Loucy (cell line): ENCODE results near the gene LRRC56.

Experiments used
- H2AFZ ChIP-seq: fragments of 200-600 bp; sonication (generic); 2 replicates; pipeline ENCODE4 v1.6.0; 2016; ENCODE audit warnings: antibody characterized with exemption, mild to moderate bottlenecking, low read length, moderate library complexity
- H3F3A ChIP-seq: fragments of 200-600 bp; 2 replicates; pipeline ENCODE4 v1.6.0; 2016; ENCODE audit warnings: antibody characterized with exemption, low read depth, mild to moderate bottlenecking
- H3K27me3 ChIP-seq: fragments of 200-600 bp; sonication (generic); 2 replicates; pipeline ENCODE4 v1.6.1; 2014; ENCODE audit warnings: low read length, mild to moderate bottlenecking; ENCODE audit not compliant: insufficient read depth, poor library complexity, severe bottlenecking
- H3K36me3 ChIP-seq: fragments of 200-600 bp; sonication (generic); 2 replicates; pipeline ENCODE4 v1.6.1; 2016; ENCODE audit warnings: low read length; ENCODE audit not compliant: insufficient read depth
- H3K4me1 ChIP-seq: fragments of 200-600 bp; sonication (generic); 2 replicates; pipeline ENCODE4 v1.5.1; 2014; ENCODE audit warnings: low read length, mild to moderate bottlenecking; ENCODE audit not compliant: insufficient read depth, poor library complexity, severe bottlenecking
- H3K4me2 ChIP-seq: fragments of 200-600 bp; sonication (generic); 2 replicates; pipeline ENCODE4 v1.6.0; 2014; ENCODE audit warnings: antibody characterized with exemption, low read length, low read depth, mild to moderate bottlenecking; ENCODE audit not compliant: poor library complexity, severe bottlenecking
- H3K4me3 ChIP-seq: fragments of 200-600 bp; sonication (generic); 2 replicates; pipeline ENCODE4 v1.5.1; 2014; ENCODE audit warnings: low read length, mild to moderate bottlenecking, mixed read lengths; ENCODE audit not compliant: poor library complexity, severe bottlenecking
- H3K79me2 ChIP-seq: fragments of 200-600 bp; sonication (generic); 2 replicates; pipeline ENCODE4 v1.6.1; 2014; ENCODE audit warnings: low read length; ENCODE audit not compliant: insufficient read depth
- H3K9ac ChIP-seq: fragments of 200-600 bp; sonication (generic); 2 replicates; pipeline ENCODE4 v1.6.0; 2014; ENCODE audit warnings: mild to moderate bottlenecking, low read depth, low read length, moderate library complexity; ENCODE audit not compliant: poor library complexity, severe bottlenecking
- H3K9me2 ChIP-seq: fragments of 200-600 bp; sonication (generic); replicated peaks from 2 replicates; pipeline ENCODE4 v1.6.1; 2016; ENCODE audit warnings: low read depth, low read length, mixed read lengths
- H3K9me3 ChIP-seq: fragments of 200-600 bp; sonication (generic); 2 replicates; pipeline ENCODE4 v1.6.1; 2014; ENCODE audit warnings: mild to moderate bottlenecking, antibody characterized with exemption, low read length, low read depth; ENCODE audit not compliant: insufficient read depth
- H4K20me1 ChIP-seq: fragments of 200-600 bp; sonication (generic); 2 replicates; pipeline ENCODE4 v1.6.0; 2014; ENCODE audit warnings: antibody characterized with exemption, low read length, mild to moderate bottlenecking; ENCODE audit not compliant: insufficient read depth, poor library complexity, severe bottlenecking
- EZH2phosphoT487 ChIP-seq: fragments of 200-600 bp; IDR thresholded peaks from 2 replicates; pipeline ENCODE4 v1.6.1; 2018; ENCODE audit warnings: antibody characterized with exemption, mild to moderate bottlenecking, moderate library complexity, borderline replicate concordance
- TF ChIP-seq, protein P1 (sequence below): fragments of 200-600 bp; sonication (generic); conservative IDR thresholded peaks from 2 replicates; pipeline ENCODE4 v1.5.1; 2014; ENCODE audit warnings: mild to moderate bottlenecking, antibody characterized with exemption, low read length

LRRC56 gene

DNA sequence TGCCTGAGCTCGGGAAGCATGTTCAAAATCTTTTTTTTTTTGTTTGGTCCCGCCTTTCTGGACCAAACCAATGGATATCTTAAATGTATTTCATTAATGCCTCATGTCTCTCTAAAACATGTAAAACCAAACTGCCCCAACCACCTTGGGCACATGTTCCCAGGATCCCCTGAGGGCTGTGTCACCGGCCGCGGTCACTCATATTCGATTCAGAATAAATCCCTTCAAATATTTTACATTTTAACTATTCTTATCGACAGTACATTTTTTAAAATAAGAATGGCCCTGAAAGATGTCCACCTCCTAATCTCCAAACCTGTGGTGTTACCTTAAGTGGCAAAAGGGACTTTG lies 32.4 kb upstream of the LRRC56 start:
- Histone ChIP-seq H3K79me2 (peaks cover 40% of the 10 kb centered on the region), H3K9ac (peak overlapping the region; percentile 97), H3K36me3 (peaks cover 8% of the 10 kb centered on the region; the same call in 1 of the 2 replicates), H3K9me2 (no peaks in the 10 kb centered on the region), H3K4me2 (peak overlapping the region; percentile 95), H3K4me1 (peaks cover 9% of the 10 kb centered on the region), H3K9me3 (no peaks in the 10 kb centered on the region), H3K27me3 (no peaks in the 10 kb centered on the region), H3K4me3 (peak overlapping the region; percentile 100), H2AFZ (no peak overlapping the region), H3F3A (peaks cover 5% of the 10 kb centered on the region; the same call in 1 of the 2 replicates), H4K20me1 (peaks cover 13% of the 10 kb centered on the region)
- no peak for TF ChIP-seq EZH2phosphoT487
- TF ChIP-seq, protein P1, sequence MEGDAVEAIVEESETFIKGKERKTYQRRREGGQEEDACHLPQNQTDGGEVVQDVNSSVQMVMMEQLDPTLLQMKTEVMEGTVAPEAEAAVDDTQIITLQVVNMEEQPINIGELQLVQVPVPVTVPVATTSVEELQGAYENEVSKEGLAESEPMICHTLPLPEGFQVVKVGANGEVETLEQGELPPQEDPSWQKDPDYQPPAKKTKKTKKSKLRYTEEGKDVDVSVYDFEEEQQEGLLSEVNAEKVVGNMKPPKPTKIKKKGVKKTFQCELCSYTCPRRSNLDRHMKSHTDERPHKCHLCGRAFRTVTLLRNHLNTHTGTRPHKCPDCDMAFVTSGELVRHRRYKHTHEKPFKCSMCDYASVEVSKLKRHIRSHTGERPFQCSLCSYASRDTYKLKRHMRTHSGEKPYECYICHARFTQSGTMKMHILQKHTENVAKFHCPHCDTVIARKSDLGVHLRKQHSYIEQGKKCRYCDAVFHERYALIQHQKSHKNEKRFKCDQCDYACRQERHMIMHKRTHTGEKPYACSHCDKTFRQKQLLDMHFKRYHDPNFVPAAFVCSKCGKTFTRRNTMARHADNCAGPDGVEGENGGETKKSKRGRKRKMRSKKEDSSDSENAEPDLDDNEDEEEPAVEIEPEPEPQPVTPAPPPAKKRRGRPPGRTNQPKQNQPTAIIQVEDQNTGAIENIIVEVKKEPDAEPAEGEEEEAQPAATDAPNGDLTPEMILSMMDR, result no peak

DNA sequence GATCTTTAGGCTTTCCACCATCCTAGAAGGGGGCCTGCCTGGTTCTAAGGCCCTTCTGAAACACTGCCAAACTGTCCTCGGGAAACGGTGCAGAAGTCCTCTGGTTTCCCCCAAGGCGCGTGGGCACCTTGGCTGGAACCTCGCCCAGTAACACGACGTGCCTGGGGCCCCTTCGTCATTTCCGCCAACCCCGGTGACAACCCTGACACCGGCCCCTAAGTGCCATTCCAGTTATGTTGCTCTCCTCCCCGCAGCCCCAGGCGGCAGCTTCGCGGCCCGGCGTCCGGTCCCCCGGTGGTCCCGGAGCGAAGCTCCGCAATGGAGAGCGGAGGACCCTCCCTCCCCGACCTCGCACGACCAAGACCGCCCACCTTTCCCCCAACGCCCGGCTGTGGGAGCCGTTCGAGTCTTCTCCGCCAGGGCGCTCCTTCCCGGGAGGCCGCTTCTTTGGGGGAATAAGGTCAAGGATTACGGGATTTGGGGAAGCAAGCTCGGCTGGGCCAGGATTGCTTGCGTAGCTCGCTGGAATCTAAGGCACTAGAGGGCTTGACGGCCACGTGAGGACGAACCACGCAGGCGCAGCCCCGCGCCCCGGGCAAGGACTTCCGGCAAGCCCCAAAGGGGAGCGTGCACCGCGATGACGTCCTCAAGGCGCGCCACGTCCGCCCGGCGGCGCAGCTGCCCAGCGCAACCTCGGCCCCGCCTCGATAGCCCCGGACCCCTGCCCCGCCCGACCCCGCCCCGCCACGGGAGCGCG lies 30.9 kb upstream of the LRRC56 start:
- Histone ChIP-seq H3K9me2 (no peaks in the 10 kb centered on the region), H4K20me1 (peaks cover 13% of the 10 kb centered on the region), H3K9me3 (no peaks in the 10 kb centered on the region), H3K4me1 (peaks cover 9% of the 10 kb centered on the region), H2AFZ (peak overlapping the region; percentile 100), H3K36me3 (no peaks in the 10 kb centered on the region), H3K4me2 (peak overlapping the region; percentile 95), H3K4me3 (peak overlapping the region; percentile 100), H3K79me2 (peaks cover 40% of the 10 kb centered on the region), H3F3A (peaks cover 5% of the 10 kb centered on the region; the same call in 1 of the 2 replicates), H3K27me3 (no peaks in the 10 kb centered on the region), H3K9ac (peak overlapping the region; percentile 97)
- TF ChIP-seq EZH2phosphoT487, result no peak
- TF ChIP-seq, protein P1, result no peak

DNA sequence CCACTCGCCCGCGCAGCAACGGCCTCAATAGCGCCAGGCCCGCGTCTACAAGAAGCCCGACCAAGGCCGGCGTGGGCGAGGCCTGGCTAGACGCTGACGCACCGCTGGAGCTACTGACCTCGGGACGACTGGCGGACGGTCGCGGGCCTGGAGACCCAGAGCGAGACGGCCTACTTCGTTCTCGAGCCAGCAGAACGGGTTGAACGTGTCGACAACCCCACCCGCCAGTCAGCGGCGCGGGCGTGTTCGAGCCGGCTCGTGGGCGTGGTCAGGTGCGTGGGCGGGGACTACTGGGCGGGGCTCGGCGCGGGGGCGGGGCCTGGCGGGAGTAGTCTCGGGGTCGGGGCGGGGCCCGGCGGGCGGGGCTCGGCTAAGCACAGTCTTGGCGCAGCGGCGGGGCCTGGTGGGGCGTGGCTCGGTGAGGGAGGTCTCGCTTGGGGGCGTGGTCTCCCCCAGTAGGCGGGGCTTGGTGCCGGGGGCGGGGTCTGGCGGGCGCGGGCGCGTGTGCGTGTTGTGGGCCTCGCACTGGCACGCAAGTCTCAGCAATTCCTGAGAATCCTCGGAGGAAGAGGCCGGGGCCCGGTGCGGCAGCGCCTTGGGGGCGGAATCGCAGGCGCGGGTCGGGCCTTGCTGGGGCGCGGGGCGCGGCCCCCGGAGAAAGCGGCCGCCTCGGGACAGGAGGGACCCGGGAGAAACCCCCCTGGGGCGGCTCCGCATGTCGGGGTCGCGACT lies 30.2 kb upstream of the LRRC56 start, which contains the start of gene RNH1:
Gene RNH1 (minus strand): TSS at position 248 of the 732 bp plus-strand sequence. CDS start 5,080 bp downstream, outside the sequence.
- peak within 1 kb of the TSS; percentile 95 for H3K4me2 ChIP-seq
- H3K4me3 ChIP-seq, result peak within 1 kb of the TSS; percentile 100
- H3K9me2 ChIP-seq, result no peaks in the 10 kb centered on the region
- no peaks in the 10 kb centered on the region for H3K36me3 ChIP-seq
- peaks cover 5% of the 10 kb centered on the region; the same call in 1 of the 2 replicates for H3F3A ChIP-seq
- H3K4me1 ChIP-seq, result peaks cover 9% of the 10 kb centered on the region
- TF ChIP-seq, protein P1, result no peak
- no peak for TF ChIP-seq EZH2phosphoT487
- peaks cover 13% of the 10 kb centered on the region for H4K20me1 ChIP-seq
- H2AFZ ChIP-seq, result peak within 1 kb of the TSS; percentile 100
- H3K9ac ChIP-seq, result peak within 1 kb of the TSS; percentile 97
- H3K27me3 ChIP-seq, result no peaks in the 10 kb centered on the region
- H3K79me2 ChIP-seq, result peaks cover 40% of the 10 kb centered on the region
- no peaks in the 10 kb centered on the region for H3K9me3 ChIP-seq
